Fibroblast of mammary gland (primary cell): ENCODE measurements around the gene AMER2.

Experiments used
- DNase-seq: peaks from one replicate; pipeline ENCODE4 v3.0.0-alpha.2; 2010; ENCODE audit warnings: low read depth
- H3K4me3 ChIP-seq: 2 replicates; pipeline ENCODE4 v1.5.1; 2011; ENCODE audit warnings: low read depth, mild to moderate bottlenecking, low read length, moderate library complexity; ENCODE audit not compliant: control insufficient read depth
- CTCF ChIP-seq: conservative IDR thresholded peaks from 2 replicates; pipeline ENCODE4 v1.5.1; 2011; ENCODE audit warnings: low read depth, low read length, inconsistent platforms; ENCODE audit not compliant: control insufficient read depth, insufficient read depth

Gene AMER2

GRCh38 chr13:25157681-25158080 is 14.4 kb downstream of the AMER2 start:
- TF ChIP-seq CTCF, result no peak
- no peak for DNase-seq
- no peak overlapping the region for H3K4me3 ChIP-seq

GRCh38 chr13:25153736-25154135 is 18.4 kb downstream of the AMER2 start:
- no peak overlapping the region for H3K4me3 ChIP-seq
- DNase-seq, result no peak
- no peak for TF ChIP-seq CTCF

- no peak for TF ChIP-seq CTCF
- no peak overlapping the region for H3K4me3 ChIP-seq
- DNase-seq, result no peak
Observed at GRCh38 chr13:25151626-25152195, 20.4 kb downstream of the AMER2 start.

- no peak for TF ChIP-seq CTCF
- no peak overlapping the region for H3K4me3 ChIP-seq
- DNase-seq, result no peak
Observed at GRCh38 chr13:25149711-25150110, 22.4 kb downstream of the AMER2 start.

- TF ChIP-seq CTCF, result no peak
- no peak overlapping the region for H3K4me3 ChIP-seq
- no peak for DNase-seq
Observed at GRCh38 chr13:25148402-25148771, 23.7 kb downstream of the AMER2 start.

- TF ChIP-seq CTCF, result no peak
- no peak overlapping the region for H3K4me3 ChIP-seq
- no peak for DNase-seq
Observed at GRCh38 chr13:25147638-25148401, 24.3 kb downstream of the AMER2 start.

GRCh38 chr13:25143706-25144105 is 28.4 kb downstream of the AMER2 start:
- no peak for DNase-seq
- TF ChIP-seq CTCF, result no peak

More at GRCh38 chr13:25143706-25144105, 28.4 kb downstream of the AMER2 start:
- H3K4me3 ChIP-seq, result no peak overlapping the region
